Cardiac fibroblast (primary cell): Measurements from ENCODE around the gene PLD1.
"Not testable (repeated sequence)": the region's sequence is repeated elsewhere in the genome, so short reads cannot be mapped to it uniquely, and the experiment has no call there.

Source experiments
- DNase-seq, 2 donors: peaks; one replicate each; pipeline versions ENCODE4 v3.0.0 to v3.0.0-alpha.2; 2010; ENCODE audit warnings: low read depth in 2 of 2
- H3K4me3 ChIP-seq, 2 donors: replicated peaks in 1 of 2; 1 replicate in 1 of 2; 2 replicates in 1 of 2; pipeline ENCODE4 v1.5.1; 2011; ENCODE audit warnings: low read depth in 2 of 2, low read length in 2 of 2, mild to moderate bottlenecking in 2 of 2, moderate library complexity in 1 of 2
- CTCF ChIP-seq: IDR thresholded peaks from one replicate; pipeline ENCODE4 v1.5.1; 2011; ENCODE audit warnings: low read depth, mild to moderate bottlenecking, low read length, inconsistent platforms

Gene PLD1

GRCh38 chr3:171821044-171821443 is 10.8 kb upstream of the PLD1 start:
- no peak for TF ChIP-seq CTCF
- H3K4me3 ChIP-seq = no peak overlapping the region
- peak in 1 of 2 donors; percentile 83 for DNase-seq

- peak in 1 of 2 donors; percentile 55 for DNase-seq
- no peak for TF ChIP-seq CTCF
- no peak overlapping the region for H3K4me3 ChIP-seq
These were observed 7.0 kb upstream of the PLD1 start for GRCh38 chr3:171817074-171817800.

GRCh38 chr3:171815973-171816595 is 5.8 kb upstream of the PLD1 start:
- no peak for TF ChIP-seq CTCF
- peak in 1 of 2 donors; percentile 92 for DNase-seq
- no peak overlapping the region for H3K4me3 ChIP-seq

- H3K4me3 ChIP-seq, DNase-seq: not testable (repeated sequence)
These were observed 4.4 kb upstream of the PLD1 start for GRCh38 chr3:171814662-171815061.

- peak; percentile 74 to 82 for DNase-seq
- TF ChIP-seq CTCF = no peak
- no peak overlapping the region for H3K4me3 ChIP-seq
These were observed 3.7 kb upstream of the PLD1 start for GRCh38 chr3:171813897-171814460.

GRCh38 chr3:171813278-171813896 is 3.1 kb upstream of the PLD1 start:
- no peak for DNase-seq
- no peak overlapping the region for H3K4me3 ChIP-seq
- no peak for TF ChIP-seq CTCF

- no peak overlapping the region for H3K4me3 ChIP-seq
- DNase-seq = no peak
- no peak for TF ChIP-seq CTCF
These were observed 2.5 kb upstream of the PLD1 start for GRCh38 chr3:171812811-171813210.
